Right renal cortex interstitium (tissue), 3 donors: Measurements from ENCODE around the gene GLRB. TPM values are rescaled to one million over a fixed set of nuclear protein-coding genes. Genes with fewer than 3 reads are reported as not detected.
A peak's percentile ranks its signal among the peaks of the same experiment; 100 is the strongest.
"Not testable (repeated sequence)": the region's sequence is repeated elsewhere in the genome, so short reads cannot be mapped to it uniquely, and the experiment has no call there.

Source experiments
- DNase-seq, 3 donors: peaks; one replicate each; pipeline ENCODE4 v3.0.0-alpha.2; 2013; ENCODE audit warnings: low read depth in 3 of 3, low spot score in 2 of 3
- polyA plus RNA-seq, 3 donors: library from polyadenylated mRNA; unstranded; fragments of 120-200 nt; gene quantifications; one replicate each; pipeline ENCODE4 v1.2.1, GENCODE V29; 2013; ENCODE audit not compliant: insufficient read length in 3 of 3

GLRB gene
- polyA plus RNA-seq: 10 to 100 TPM; 13.8 to 14.8 (median 14.2) TPM

DNA sequence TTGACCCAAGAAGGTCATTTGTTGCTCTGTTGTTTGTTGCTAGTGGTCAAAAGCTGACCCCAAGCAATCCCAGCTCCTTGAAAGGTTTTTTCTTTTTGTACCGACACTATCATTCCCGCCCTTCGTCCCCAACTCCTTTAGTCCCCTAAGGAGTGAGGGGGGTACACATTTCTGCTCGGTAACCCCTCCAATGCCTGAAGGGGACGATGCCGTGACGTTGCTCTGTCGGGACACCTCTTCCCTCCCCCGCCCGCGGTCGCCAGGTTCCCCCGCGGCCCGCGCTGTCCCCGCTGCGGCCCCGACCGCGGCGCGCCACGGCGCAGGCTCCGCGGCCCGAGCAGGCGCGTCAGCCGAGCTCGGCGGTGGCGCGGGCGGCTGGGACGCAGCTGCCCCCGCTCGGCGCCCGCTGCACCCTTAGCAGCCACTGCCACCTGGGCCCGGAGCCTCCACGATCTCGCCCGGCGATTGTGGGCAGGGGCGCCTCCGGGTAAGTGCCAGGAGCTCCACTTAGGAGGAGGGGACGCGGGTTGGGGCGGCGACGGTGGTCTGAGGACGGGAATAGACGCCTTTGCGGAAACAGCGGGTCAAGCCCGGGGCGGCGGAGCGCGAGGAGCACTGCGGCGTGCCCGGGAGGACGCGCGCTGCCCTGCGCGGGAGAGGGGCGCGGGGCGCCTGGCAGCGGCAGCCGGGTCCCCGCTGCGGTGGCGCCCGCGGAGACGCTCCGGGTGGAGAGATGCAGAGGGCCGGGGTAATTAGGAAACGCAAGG is at the start of gene GLRB:
GLRB (plus strand) TSS at position 340 of the 767 bp plus-strand sequence. CDS start 1,875 bp downstream, outside the sequence.
- peak; percentile 12 to 27 (median 21) for DNase-seq

DNA sequence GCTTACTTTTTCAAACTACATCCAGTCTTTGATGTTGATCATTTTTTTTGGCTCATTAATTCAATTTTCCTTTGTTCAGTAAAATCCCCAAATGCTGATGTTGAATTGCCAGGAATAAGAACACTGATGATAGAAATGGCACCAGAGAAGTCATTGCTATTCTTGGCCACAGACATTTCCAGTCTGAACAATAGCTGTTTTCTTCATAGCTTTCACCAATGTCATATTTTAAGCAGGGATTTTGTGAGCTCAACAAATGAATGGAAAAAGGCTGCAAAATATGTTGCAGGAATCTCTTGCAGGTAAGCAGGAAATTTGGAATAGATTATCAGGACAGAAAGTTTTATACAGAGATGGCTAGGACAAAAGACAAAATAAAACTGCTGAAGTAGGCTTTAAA is 40.5 kb upstream of the GLRB start:
- no peak for DNase-seq

DNA sequence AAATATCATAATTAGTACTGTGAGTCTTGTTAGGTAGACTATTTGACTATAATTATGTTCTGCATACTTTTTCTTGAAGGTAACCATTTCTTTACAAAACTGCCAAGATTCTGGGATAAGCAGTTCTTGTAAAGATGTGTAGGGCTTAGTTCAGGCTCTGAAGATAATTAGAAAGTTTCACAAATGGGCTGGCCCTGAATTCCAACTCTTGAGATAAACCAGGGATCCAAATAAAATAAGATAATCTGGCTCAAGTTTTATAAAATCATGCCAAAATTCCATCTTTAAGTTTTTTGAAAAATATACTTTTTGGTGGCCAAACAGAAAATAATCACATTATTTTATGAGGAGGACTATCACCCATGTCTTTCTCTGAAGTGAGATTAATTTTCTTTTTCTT is 35.5 kb upstream of the GLRB start:
- no peak for DNase-seq

DNA sequence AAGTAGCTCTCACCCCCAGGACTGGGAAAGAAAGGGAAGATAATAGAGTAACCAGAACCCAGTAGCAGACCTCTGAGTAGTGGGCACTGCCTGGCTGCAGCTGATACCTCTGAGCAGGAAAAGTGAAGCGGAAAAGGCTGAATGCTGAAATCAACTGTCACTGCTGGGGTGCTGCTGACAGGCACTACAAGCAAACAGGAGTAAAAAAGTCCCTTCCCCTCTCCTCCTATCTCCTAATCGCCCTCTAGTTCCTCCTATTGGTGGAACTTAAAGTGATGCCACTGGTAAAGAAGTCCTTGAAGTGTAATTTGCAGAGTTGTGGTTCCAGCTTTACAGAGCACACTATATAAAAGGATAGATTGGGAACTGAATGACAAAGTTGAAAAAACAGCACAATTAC is 32.8 kb upstream of the GLRB start:
- DNase-seq: no peak

DNA sequence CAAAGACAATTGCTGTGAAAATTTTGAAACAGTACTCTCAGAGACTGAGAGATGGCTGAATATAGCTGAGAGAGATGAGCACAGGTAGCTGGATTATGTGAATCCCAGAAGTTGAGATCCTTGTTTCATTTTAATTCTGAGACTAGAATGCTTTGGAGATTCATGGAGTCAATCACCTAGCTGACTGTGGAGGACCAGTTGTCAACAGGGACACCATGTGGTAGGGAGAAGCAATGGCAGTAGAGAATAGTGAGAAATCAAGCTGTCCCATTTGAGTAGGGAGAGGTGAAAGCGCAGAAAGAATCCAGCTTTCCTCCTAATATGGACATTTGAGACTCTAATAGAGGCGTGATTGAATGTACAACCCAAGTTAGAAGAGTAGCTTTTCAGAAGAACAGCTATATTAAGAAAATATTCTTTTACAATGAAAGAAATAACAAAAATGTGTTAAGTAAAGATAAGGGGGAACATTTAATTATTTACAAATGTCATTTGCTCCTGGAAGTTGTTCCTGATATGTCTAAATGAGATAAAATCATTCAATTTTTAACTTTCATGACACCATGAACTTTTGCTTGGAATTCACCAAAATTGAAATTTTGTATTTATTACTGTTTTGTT is 30.3 kb upstream of the GLRB start:
- DNase-seq: peak in 1 of 3 donors; percentile 27

DNA sequence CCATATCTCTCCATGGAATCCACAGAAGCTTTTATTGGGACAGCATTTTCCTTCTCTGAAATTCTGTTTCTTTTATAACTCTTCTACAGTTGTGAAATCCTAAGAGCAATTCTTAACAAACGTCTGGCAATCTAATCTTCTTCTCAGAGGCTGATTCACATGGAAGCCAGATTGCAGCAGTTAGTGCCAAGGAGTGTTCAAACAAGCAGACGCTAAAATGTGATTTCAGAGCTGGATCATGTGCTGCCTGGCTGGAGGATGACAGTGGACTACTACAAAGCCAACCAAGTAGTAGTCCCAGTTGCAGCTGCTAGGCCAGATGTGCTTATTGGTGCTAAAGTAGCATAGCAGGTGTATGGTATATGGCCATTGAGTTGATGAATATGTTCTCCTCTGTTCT is 27.7 kb upstream of the GLRB start:
- no peak for DNase-seq

DNA sequence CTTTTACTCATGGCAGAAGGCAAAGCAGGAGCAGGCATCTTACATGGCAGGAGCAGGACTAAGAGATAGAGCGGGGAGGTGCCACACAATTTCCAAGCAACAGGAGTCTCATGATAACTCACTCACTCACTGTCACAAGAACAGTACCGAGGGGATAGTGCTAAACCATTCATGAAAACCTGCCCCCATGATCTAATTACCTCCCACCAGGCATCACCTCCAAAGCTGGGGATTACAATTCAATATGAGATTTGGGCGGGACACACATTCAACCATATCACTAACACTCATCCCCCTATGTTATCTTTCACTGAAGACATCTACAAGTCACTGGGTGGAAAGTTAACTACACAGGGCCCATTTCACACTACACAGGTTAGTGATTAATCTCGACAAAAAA is 25.4 kb upstream of the GLRB start:
- no peak for DNase-seq

DNA sequence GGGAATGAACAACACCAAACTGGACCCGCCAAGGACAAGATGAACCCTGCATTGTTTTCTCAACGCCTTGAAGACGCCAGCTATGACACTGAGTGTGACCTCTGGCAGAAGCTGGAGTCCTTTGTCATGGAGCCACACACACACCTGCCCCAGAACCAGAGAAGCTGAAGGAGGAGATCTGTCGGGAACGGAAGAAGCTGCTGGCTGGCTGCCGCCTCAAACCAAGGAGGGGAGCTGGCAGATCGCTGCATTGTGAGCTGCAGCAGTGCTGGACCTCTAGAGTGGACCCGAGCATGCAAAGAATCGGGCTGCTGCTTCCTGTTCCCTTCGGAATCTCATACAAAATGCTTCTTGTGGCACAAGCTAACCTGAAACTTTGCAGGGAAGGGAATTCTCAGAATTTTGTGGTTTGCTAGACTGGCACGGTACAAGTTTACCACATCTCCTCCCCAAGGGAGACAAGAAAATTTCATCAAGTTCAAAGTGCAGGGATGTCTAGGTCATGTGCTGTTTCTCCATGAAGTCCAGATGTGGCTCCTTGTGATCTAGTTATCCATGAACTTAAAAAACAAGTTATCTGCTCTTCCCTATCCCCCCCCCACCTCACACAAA is 23.4 kb upstream of the GLRB start:
- no peak for DNase-seq

DNA sequence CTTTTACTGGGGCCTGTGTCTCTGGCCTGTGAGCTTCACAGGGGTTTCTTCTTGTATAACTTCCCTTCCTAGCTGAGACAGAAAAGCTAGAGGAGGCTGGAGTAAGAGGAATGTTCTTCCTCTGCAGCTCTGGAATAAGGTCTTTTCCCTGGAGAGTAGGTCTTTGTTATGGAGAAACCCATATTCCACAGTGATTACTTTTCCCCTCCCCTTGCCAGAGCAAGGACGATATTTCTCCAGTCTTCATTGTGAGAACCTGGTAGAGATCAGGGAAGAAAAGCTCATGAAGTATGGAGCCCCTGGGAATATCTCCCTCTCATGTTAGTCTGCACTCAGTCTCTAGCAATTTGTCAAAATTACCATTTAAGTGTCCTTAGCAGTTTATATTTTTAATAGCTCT is 18.7 kb upstream of the GLRB start:
- no peak for DNase-seq

DNA sequence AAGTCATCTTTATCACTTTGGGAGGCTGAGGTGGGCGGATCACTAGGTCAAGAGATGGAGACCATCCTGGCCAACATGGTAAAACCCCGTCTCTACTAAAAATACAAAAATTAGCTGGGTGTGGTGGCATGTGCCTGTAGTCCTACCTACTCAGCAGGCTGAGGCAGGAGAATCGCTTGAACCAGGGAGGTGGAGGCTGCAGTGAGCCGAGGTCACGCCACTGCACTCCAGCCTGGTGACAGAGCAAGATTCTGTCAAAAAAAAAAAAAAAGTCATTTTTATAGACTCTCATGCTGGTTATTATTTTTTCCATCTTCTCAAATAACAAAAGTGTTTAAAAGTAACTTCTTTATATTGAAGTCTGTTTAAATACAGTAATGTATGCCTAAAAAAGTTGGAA is 17.1 kb upstream of the GLRB start:
- DNase-seq: not testable (repeated sequence)

DNA sequence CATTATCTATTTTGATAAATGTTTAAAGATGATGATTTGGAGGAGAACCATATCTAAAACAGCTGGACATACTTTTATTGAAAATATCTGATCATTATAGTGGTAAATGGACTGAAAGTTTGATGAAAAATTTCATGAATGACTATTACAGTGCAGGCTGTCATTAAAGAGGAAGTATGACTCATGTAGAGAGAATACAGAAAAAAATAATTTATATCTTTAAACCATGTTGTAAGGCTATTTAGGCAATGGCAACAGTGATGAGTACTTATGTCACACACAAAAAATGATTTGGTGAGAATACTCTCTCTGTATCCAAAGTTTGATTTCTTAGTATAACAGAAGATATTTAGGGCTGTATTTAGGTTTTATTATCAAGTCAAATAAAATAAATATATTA is 3.9 kb upstream of the GLRB start:
- no peak for DNase-seq

DNA sequence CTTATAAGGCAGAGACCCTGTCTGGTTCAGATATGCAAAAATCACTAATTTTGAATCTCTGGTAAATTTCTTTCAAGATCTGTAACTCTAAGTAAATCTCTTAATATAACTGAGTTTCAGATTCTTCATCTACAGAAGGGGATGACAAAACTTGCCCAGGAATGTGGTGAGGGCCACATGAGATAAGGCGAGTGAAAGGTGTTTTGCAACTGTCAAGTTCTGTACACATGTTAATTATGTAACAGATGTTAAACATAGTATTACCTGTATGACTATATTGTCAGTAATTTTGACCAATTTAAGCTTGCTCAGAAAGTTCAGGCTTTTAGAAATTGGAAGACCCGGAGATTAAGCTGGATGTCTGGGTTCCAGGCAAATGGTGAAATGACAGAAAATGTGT is 549 bp upstream of the GLRB start:
- DNase-seq: peak in 2 of 3 donors; percentile 3

DNA sequence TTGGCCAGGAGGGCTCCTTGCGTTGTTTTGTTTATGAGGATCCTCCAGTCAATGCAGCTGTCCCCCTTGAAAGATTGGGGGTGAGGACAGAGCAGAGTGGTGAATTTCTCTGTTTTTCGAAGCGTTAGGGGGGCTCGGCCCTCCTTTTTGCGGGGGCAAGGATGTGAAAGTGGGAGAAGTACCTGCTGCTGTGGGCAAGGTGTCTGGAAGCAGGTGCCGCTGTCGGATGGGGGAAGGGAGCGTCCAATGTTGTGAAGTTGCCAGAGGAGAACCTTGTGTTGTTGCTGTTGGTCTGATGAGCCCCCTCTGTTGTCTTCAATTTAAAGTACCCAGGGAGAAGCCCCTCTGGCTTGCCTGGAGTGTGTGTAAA is 613 bp downstream of the GLRB start:
- DNase-seq: peak in 2 of 3 donors; percentile 6 to 19

DNA sequence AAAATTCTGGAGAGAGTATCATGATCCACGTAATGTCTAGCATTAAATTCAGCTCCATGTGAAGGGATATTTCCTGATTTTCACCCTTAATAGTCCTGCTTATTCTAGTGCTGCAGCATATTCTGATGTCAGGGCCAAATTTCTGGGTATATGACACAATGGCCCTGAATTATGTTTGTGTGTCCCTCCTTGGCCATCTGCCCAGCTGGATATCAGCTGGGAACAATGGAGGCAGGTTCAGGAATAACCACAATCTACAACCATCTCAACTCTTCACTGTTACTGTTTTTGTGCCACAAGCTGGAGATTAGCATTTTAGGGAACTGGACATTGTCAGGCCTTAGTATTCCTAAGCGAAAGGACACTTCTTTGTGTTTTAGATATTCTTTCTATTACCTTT is 3.5 kb downstream of the GLRB start:
- DNase-seq: no peak

DNA sequence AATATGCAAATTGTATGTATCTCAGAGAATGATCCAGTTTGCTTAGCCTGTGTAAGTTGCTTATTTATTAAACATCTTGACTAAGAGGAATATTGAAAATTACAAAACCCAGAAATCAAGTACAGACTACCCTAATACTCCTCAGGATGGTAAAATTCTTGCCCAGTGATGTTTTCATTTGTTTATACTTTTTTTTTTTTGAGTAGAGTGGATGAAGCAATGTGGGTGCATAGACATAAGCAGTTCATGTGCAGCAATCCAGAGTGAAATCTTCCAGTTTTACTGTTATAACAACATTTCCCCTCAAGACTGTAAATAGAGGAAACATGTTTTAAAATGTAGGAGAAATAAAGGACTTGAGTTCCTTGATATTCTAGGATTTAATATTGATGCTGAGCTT is 4.7 kb downstream of the GLRB start:
- DNase-seq: no peak

DNA sequence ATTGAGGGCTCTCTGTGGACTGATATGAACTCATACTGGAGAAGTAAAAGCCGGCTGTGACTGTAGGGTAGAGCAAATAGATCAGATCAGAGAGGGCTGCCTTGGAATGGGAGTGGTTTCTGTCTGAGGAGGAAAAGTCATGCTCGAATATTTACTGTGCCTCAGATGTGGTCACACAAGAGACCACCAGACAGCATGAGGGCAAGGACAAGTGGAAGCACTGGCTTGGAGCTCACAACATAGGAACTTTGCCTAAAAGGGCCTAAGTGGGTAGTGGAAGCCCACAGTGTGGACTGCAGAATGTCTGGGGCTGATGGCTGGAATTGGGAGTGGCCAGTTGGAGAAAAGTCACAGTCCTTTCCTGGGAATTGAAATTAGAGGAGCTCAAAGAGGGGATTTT is 19.8 kb downstream of the GLRB start:
- no peak for DNase-seq

DNA sequence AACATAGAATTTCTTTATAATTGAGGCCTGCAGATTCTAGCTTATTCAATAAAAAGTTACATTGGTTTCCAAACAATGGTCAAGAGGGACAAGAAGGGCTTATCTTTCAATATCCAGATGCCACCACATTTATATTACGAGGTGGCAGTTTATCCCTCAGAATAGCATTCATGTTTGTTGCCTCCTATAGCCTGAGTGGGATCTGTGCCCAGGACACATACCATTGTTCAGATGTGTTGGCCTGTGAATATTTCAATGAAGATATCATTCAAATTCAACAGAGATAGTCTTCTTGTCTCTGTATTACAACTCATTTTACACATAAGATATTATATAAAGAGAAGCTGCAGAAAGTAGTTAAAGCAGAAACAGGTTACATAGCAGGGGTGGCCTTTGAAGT is 20.5 kb downstream of the GLRB start:
- DNase-seq: no peak

DNA sequence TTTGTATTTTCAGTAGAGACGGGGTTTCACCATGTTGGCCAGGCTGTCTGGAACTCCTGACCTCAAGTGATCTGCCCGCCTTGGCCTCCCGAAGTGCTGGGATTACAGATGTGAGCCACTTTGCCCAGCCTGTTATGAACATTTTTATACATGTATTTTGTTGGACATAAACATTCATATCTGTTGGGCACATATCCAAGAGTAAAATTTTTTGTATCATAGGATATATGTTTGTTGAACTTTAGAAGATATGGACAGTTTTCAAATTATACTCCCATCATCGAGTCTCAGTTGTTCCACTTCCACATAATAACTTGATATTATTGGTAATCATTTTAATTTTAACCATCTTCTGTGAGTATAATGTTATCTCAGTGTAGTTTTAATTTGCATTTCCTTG is 23.6 kb downstream of the GLRB start:
- DNase-seq: no peak

DNA sequence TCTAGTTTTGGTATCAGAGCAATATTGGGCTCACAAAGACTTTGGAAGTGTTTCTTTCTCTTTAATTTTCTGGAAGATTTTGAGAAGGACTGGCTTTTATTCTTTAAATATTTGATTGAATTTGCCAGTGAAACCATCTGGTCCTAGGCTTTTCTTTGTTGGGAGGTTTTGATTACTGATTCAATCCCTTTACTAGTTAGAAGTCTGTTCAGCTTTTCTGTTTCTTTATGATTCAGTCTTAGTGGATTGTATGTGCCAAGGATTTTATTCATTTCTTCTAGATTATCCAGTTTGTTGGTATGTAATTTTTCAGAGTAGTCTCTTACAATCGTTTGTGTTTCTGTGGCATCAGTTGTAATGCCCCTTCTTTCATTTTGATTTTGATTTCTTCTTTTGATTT is 28.6 kb downstream of the GLRB start:
- DNase-seq: no peak

DNA sequence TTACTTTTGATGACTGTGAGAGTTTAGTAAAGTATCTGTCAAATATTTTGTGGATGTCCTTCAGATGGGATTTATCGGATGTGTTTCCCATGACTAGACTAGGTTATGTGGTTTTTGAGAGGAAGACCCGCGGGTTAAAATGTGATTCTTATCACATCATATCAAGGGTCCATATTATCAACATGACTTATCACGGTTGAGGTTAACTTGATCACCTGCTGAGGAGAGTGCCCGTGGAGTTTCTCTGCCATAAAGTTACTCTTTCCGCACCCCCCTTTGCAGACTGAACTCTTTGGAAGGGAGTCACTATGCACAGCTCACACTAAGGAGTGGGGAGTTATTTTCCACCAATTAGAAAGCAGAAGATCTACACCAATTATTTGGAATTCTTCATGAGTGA is 38.7 kb downstream of the GLRB start:
- DNase-seq: no peak

DNA sequence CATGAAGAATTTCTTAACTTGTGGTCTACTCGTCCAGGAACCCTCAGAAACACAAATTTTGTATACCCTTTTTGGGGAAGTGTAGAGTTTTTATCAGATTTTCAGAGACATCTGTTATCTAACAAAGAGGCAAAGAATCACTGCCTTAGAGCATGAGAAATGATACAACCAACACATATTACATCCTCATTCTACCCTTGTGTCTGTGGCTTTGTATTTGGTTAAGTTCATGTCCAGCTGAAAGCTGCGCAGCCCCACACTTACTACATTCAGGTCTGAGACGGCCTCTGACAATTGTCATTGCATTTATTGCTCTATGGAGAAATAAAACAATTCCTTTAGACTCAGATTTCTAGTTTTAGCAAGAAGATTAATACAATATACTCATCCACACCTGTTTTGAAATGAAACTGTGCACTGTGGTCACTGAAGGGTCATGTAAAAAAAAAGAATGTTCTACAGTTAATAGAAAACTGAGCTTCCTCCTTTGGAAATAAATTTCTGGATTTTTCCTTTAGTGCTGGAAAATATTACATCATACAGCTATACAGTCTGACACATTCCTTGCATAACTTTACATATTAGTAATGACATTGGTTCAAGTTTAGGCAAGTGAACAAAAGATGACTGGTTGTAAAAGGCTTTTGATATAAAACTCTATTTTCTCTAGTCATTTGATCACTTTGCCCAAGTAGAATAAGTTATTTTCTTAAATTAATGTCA is 39.8 kb downstream of the GLRB start:
- DNase-seq: no peak
